ENCODE results near the gene C11orf68. TPM values are rescaled to one million over a fixed set of nuclear protein-coding genes. Genes with fewer than 3 reads are reported as not detected.
"Not testable (repeated sequence)": the region's sequence is repeated elsewhere in the genome, so short reads cannot be mapped to it uniquely, and the experiment has no call there.

The C11orf68 gene
- total RNA-seq, 1 donor from 2014 or later = 34.9 TPM

- no peak overlapping the region for H3K27ac Mint-ChIP-seq
- H3K27me3 Mint-ChIP-seq (ENCODE audit: low read depth) = peaks cover 4% of the 10 kb centered on the region
- H3K4me3 Mint-ChIP-seq = no peak overlapping the region
- TF ChIP-seq CTCF (IDR thresholded peaks at IDR 0.05; ENCODE audit: unreplicated experiment) = no peak
- H3K9me3 Mint-ChIP-seq = no peaks in the 10 kb centered on the region
- no peaks in the 10 kb centered on the region for H3K36me3 Mint-ChIP-seq
- peaks cover 2% of the 10 kb centered on the region for H3K4me1 Mint-ChIP-seq
- no peak for DNase-seq (ENCODE audit: low spot score in 2 of 2, unreplicated experiment in 2 of 2)
Observed at GRCh38 chr11:65953471-65953870, 34.6 kb upstream of the C11orf68 start.

GRCh38 chr11:65952052-65952521, 33.2 kb upstream of the C11orf68 start:
- peaks cover 12% of the 10 kb centered on the region for H3K27me3 Mint-ChIP-seq (ENCODE audit: low read depth)
- H3K9me3 Mint-ChIP-seq = no peaks in the 10 kb centered on the region
- DNase-seq (ENCODE audit: low spot score in 2 of 2, unreplicated experiment in 2 of 2) = no peak
- no peak for TF ChIP-seq CTCF (IDR thresholded peaks at IDR 0.05; ENCODE audit: unreplicated experiment)
- no peaks in the 10 kb centered on the region for H3K36me3 Mint-ChIP-seq
- no peak overlapping the region for H3K4me3 Mint-ChIP-seq
- H3K4me1 Mint-ChIP-seq = peaks cover 2% of the 10 kb centered on the region
- no peak overlapping the region for H3K27ac Mint-ChIP-seq

GRCh38 chr11:65951641-65952040, 32.8 kb upstream of the C11orf68 start:
- H3K27ac Mint-ChIP-seq; H3K9me3 Mint-ChIP-seq; H3K36me3 Mint-ChIP-seq; H3K4me1 Mint-ChIP-seq; H3K4me3 Mint-ChIP-seq; DNase-seq (ENCODE audit: low spot score in 2 of 2, unreplicated experiment in 2 of 2): not testable (repeated sequence)
- peaks cover 12% of the 10 kb centered on the region for H3K27me3 Mint-ChIP-seq (ENCODE audit: low read depth)

- H3K27me3 Mint-ChIP-seq (ENCODE audit: low read depth) = peaks cover 12% of the 10 kb centered on the region
- not testable (repeated sequence) for H3K4me3 Mint-ChIP-seq; DNase-seq (ENCODE audit: low spot score in 2 of 2, unreplicated experiment in 2 of 2); H3K4me1 Mint-ChIP-seq; H3K27ac Mint-ChIP-seq; H3K36me3 Mint-ChIP-seq; H3K9me3 Mint-ChIP-seq
Observed at GRCh38 chr11:65950711-65951110, 31.8 kb upstream of the C11orf68 start.

GRCh38 chr11:65947603-65948125, 28.8 kb upstream of the C11orf68 start:
- TF ChIP-seq CTCF (IDR thresholded peaks at IDR 0.05; ENCODE audit: unreplicated experiment) = no peak
- H3K4me1 Mint-ChIP-seq = peaks cover 2% of the 10 kb centered on the region
- no peaks in the 10 kb centered on the region for H3K9me3 Mint-ChIP-seq
- no peaks in the 10 kb centered on the region for H3K36me3 Mint-ChIP-seq
- H3K4me3 Mint-ChIP-seq = no peak overlapping the region
- peaks cover 12% of the 10 kb centered on the region for H3K27me3 Mint-ChIP-seq (ENCODE audit: low read depth)
- DNase-seq (ENCODE audit: low spot score in 2 of 2, unreplicated experiment in 2 of 2) = no peak
- no peak overlapping the region for H3K27ac Mint-ChIP-seq

- Mint-ChIP-seq H3K4me1 (peaks cover 1% of the 10 kb centered on the region), H3K4me3 (no peak overlapping the region), H3K27me3 (ENCODE audit: low read depth) (peaks cover 16% of the 10 kb centered on the region), H3K36me3 (no peaks in the 10 kb centered on the region), H3K9me3 (no peaks in the 10 kb centered on the region), H3K27ac (no peak overlapping the region)
- TF ChIP-seq CTCF (IDR thresholded peaks at IDR 0.05; ENCODE audit: unreplicated experiment) = no peak
- DNase-seq (ENCODE audit: low spot score in 2 of 2, unreplicated experiment in 2 of 2) = no peak
Observed at GRCh38 chr11:65947133-65947532, 28.3 kb upstream of the C11orf68 start.

- TF ChIP-seq CTCF (IDR thresholded peaks at IDR 0.05; ENCODE audit: unreplicated experiment) = no peak
Observed at GRCh38 chr11:65946655-65947054, 27.8 kb upstream of the C11orf68 start.

More at GRCh38 chr11:65946655-65947054, 27.8 kb upstream of the C11orf68 start:
- no peak for DNase-seq (ENCODE audit: low spot score in 2 of 2, unreplicated experiment in 2 of 2)
- Mint-ChIP-seq H3K4me1 (no peaks in the 10 kb centered on the region), H3K4me3 (no peak overlapping the region), H3K36me3 (no peaks in the 10 kb centered on the region), H3K27me3 (ENCODE audit: low read depth) (peaks cover 16% of the 10 kb centered on the region), H3K27ac (no peak overlapping the region), H3K9me3 (no peaks in the 10 kb centered on the region)

Measured in mesothelial cell of epicardium (in vitro differentiated cells).